ENCODE data around the gene OSBPL1A. TPM values are rescaled to one million over a fixed set of nuclear protein-coding genes. Genes with fewer than 3 reads are reported as not detected.

The OSBPL1A gene
- total and polyA plus RNA-seq, 2 of the 8 experiments (the other 6 are each of a cell fraction or from before 2014, with no cell fraction given), result 53.2 to 74.9 TPM

DNA sequence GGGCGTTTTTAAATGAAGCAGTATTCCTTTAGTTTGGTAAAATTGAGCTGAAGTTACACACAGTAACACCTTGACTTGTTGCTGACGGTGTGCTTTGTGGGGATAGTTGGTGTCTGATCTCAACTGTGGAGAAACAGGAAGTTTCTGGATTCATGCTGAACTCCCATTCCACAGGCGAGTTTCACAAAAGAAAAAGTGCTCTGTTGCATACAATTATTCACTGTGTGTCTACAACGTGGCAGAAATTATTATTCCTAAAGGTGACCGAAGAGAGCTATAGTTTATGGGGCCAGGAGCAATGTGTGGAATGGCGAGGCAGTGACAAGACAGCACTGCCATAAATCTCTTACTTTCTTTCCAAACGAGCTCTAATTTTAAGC, 259.2 kb downstream of the OSBPL1A start (continued):
- TF ChIP-seq, protein P1, sequence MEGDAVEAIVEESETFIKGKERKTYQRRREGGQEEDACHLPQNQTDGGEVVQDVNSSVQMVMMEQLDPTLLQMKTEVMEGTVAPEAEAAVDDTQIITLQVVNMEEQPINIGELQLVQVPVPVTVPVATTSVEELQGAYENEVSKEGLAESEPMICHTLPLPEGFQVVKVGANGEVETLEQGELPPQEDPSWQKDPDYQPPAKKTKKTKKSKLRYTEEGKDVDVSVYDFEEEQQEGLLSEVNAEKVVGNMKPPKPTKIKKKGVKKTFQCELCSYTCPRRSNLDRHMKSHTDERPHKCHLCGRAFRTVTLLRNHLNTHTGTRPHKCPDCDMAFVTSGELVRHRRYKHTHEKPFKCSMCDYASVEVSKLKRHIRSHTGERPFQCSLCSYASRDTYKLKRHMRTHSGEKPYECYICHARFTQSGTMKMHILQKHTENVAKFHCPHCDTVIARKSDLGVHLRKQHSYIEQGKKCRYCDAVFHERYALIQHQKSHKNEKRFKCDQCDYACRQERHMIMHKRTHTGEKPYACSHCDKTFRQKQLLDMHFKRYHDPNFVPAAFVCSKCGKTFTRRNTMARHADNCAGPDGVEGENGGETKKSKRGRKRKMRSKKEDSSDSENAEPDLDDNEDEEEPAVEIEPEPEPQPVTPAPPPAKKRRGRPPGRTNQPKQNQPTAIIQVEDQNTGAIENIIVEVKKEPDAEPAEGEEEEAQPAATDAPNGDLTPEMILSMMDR (IDR thresholded peaks at IDR 0.05; ENCODE audit: control extremely low read depth in 1 of 3, insufficient read depth in 1 of 3, low read depth in 1 of 3, low read length in 3 of 3), result no peak
- TF ChIP-seq PHF8 (conservative IDR thresholded peaks at IDR 0.05; ENCODE audit: low read depth, low read length) (no peak), HDAC2 (IDR thresholded peaks at IDR 0.05; ENCODE audit: borderline replicate concordance in 1 of 2, low read depth in 2 of 2, low read length in 2 of 2) (no peak), KDM5A (IDR thresholded peaks at IDR 0.05; ENCODE audit: low read length) (no peak)
